PC-3 (cell line): Measurements from ENCODE around the gene OTUD1.

Experiments used
- CTCF ChIP-seq: fragments of 300-600 bp; sonication (generic); conservative IDR thresholded peaks from 2 replicates; pipeline ENCODE4 v1.5.1; 2017; ENCODE audit warnings: antibody characterized with exemption, low read depth, mild to moderate bottlenecking, low read length
- EZH2 ChIP-seq: fragments of 300-600 bp; sonication (generic); IDR thresholded peaks from one replicate; pipeline ENCODE4 v1.6.1; 2017; ENCODE audit warnings: antibody characterized with exemption, mild to moderate bottlenecking, low read length; ENCODE audit not compliant: unreplicated experiment

GRCh38 chr10:23437963-23438546, 820 bp upstream of the OTUD1 start:
- no peak for TF ChIP-seq CTCF
- TF ChIP-seq EZH2, result no peak
